ENCODE results near the gene ANKS1A.

DNA sequence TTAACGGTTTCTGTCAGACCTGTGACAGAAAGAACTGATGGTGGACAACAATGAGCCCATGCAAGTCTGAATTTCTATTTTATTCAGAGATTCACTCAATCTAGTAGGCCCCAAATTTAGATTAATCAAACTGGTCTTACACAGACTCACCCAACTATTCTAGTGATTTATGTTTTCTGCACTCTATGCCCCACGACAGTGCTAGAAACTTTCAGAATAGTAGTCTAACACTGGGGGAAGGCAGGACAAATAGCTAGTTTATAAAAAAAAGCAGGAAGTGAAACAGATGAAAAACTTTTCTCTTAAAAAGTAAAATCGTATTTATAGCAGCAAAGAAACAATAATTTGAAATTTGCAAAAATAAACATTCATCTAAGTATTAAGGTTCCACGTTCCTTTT is 247.1 kb downstream of the ANKS1A start:
- TF ChIP-seq GATA2 (IDR thresholded peaks at IDR 0.05; ENCODE audit: low read depth, low read length) (no peak), GATA3 (IDR thresholded peaks at IDR 0.05; ENCODE audit: low read depth, low read length) (no peak)
